GM19193 (cell line): ENCODE data around the gene GDF10.

Experiments
- POLR2A ChIP-seq: IDR thresholded peaks from 4 replicates; pipeline ENCODE4 v1.6.1; 2011; ENCODE audit not compliant: insufficient read depth, insufficient read length; ENCODE audit errors: extremely low read depth

Gene GDF10

DNA sequence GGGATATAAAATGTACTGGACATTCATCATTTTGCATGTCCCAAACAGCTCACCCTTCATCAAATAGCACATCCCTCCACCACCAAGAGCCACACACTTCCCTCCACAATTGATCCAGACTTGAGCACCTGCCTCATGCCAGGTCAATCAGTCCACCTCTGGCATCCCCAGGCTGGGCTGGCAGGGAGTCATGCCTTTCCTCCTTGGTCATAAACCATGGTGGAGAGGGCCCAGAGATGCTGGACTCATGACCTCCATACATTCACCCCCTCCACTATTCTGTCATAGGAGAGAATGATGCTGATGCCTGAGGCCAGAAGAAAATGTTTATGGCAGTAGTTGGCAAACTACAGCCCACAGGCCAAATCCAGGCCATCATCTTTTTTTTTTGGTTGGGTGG lies 16.1 kb upstream of the GDF10 start:
- no peak for TF ChIP-seq POLR2A

DNA sequence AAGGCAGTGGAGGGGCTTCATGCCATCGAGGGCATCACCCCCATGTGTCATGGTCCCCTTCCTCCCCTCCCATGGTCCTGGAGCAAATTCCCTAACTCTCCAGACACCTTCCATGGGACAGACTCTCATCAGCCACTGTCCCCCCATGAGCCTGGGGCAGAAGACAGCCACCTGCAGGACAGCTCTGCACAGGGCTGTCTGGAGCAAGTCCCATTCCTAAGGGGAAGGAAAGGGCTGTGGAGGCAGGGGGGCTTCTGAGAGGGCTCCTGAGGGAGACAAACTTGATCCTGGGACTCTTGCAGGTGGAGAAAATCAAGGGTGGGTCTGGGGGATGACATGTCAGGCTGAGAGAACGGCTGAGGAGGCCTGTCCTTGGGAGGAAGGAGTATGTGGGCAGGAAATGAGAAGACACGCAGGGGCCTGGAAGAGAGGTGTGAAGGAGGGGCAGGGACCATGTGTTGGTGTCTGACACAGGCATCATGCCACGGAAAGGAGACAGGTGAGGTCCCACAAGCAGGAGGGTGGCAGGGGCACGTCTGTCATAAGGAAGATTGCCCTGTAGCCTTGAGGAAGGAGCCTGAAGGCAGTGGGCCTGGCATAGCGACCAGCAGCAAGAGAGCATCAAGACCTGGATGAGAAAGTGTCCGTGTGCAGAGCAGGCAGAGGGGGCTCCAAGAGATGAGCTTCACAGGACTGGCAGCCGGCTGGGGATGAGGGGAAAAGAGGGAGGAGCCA lies 14.4 kb upstream of the GDF10 start:
- no peak for TF ChIP-seq POLR2A

DNA sequence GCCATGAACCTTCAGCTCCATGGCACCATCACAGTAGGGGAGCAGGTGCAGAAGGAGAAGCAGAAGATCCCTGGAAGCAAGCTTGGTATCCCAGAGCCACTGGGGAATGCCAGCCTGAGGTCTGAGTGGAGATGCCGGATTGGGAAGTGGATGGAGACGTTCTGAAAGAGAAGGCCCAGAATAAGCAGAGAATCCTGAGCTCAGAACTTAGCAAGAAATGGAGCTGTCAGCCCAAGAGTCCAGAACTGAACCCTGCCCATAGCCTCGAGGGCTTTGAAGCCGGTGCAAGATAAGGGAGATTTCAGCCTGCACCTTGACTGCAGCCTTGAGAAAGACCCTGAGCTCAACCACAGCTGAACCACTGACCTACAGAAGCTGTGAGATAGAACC lies 13.9 kb upstream of the GDF10 start:
- no peak for TF ChIP-seq POLR2A

DNA sequence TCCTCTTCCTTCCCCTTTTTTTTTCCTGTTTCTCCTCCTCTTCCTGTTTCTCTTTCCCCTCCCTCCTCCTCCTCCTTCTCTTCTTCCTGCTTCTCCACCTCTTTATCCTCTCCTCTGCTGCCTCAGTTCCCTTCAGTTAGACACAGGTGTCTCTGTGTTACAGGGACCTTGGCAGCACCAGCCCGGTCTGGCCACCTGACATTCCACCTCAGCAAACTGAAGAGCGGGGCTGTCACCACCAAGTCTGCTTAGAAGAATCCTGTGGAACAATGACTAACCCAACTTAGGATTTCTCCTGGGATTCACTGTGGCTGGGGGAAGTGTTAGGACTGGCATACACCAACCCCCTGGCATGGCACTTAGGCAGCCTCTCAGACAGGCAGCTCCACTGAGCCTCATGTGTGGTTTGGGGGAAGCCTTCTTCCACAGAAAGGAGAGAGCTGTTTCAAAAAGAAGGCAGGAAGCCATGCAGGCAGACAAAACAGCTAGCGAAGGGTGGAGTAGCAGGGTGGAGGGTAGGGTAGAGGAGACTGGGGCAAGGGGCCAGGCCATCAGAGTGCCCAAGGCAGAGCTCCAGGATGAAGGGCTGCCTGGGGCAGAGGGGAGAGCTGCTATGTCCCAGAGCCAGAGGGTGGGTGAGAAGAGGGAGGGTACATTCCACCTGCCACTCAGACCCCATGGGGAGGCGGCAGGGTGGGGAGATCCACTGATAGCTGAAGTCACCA lies 13.2 kb upstream of the GDF10 start:
- TF ChIP-seq POLR2A = no peak

DNA sequence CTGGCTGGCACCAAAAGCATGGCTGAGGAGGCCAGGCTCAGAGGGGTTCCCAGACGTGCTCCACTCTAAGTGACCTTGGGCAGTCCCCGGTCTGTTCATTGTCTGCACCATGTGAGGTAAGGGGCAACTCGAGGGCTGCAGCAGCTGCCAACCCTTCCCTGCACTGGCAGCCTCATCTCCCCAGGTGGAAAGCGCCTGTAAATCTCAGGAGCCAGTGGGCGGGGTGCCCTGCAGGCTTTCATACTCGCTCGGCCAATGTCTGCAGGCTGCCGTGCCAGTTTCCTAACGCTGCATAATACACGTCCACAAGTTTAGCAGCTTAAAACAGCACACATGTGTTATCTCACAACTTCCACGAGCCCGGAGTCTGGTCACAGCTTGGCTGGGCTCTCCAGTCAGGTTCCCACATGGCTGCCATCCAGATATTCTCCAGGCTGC lies 12.6 kb upstream of the GDF10 start:
- TF ChIP-seq POLR2A = no peak

DNA sequence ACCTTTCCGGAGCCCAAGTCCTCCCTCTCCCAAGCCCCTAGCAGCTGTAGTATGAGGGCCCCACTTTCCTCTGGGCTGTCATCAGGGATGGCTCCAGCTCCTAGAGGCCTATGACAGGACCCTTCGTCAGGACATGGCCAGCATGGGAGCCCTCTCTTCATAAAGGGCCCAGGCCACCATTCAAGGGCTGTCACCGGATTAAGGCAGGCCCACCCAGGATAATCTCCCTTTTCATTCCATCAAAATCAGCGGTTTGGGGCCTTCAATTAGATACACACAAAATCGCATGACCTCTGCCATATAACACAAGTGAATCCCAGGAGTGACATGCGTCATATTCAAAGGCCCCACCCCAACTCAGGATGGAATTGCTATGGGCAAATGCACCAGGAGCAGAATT lies 12.2 kb upstream of the GDF10 start:
- no peak for TF ChIP-seq POLR2A

DNA sequence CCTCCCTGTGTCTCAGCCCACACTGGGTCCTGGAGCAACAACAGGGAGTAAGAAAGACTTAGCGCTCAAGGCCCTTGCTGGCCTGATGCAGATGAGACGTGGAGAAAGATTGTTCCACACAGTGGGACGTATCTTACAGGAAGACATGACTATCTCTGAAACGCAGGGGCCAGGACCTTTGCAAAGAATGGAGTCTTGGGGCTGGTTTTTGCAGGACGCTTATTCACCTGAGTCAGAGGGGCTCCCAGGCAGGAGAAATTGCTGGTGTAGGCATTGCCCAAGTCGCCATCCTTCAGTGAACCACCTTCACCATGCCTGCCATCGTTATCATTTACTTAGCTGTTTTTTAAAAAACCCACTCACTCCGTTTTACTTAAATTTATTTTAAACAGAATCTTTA lies 11.8 kb upstream of the GDF10 start:
- no peak for TF ChIP-seq POLR2A

DNA sequence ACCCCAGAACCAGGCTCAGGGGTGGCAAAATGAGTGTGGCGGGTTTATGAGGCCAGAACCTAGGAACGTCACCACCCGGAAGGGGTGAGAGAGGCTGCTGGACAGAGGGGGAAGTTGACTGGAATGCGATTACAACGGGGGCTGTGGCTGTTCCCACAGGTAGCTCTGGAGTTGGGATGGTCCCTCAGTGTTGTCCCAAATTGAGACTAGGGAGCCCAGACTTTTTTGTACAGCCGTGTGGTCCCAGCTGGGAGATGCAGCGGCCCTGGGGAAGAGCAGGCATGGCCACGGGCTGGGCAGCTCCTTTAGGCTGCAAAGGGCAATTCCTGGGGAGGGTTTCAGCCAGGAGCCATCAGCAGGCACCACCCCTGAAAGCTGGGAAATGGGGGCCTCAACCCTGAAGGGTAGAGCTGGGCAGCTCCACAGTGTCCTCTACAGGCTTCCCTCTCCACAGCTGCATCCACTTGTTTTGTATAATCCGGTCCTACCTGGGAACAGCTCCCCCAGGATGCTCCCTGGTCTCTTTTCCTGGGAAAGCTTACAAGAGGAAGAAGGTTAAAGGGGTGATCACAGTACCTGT lies 11.0 kb upstream of the GDF10 start:
- no peak for TF ChIP-seq POLR2A

DNA sequence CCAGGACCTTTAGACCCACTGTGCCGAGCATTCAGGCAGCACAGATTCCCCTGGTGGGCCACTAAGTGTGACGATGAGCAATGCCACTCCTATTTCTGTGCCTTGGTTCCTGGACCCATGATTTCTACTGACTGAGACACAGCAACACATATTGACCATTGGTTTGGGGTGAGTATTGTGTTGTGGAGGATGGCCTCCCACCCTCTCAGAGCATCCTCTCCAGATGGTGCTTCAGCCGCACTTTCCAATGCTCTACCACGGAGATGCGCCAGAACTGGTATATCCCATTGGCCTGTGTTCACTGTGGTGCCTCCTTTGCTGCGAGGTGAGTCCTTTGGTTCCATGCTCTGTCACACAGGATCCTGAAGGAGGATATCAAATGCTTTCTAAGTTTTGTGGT lies 10.1 kb upstream of the GDF10 start:
- no peak for TF ChIP-seq POLR2A

DNA sequence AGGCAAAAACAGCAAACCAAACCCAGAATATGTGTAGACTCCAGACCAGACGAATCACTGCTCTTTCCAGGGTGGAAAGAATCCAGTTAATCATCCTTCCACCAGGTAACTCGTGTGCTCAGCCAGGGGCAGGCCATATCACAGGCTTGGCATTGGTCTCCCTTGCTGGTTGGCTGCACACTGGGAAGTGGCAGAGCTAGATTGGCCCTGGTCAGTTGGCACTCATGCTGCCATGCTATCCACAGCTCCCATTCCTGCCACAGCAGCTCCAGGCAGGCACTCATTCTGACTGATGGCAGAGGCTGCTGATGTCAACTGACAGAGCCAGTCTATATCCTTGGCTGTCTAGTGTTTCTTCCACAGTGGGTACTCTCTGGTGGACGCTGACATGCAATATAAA lies 9.7 kb upstream of the GDF10 start:
- TF ChIP-seq POLR2A = no peak

DNA sequence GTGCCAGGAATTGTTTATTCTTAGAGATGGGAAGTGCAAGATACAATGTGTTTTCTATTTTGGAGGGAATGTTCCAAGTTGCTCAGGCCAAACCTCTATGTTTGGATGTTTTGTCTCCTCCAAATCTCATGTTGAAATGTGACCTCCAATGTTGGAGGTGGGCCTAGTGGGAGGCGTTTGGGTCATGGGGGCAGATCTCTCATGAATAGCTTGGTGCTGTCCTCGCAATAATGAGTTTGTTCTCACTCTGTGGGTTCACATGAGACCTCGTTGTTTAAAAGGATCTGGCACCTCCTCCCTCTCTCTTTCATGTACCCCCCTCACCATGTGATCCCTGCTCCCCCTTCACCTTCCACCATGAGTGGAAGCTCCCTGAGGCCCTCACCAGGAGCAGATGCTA lies 8.3 kb upstream of the GDF10 start:
- no peak for TF ChIP-seq POLR2A

DNA sequence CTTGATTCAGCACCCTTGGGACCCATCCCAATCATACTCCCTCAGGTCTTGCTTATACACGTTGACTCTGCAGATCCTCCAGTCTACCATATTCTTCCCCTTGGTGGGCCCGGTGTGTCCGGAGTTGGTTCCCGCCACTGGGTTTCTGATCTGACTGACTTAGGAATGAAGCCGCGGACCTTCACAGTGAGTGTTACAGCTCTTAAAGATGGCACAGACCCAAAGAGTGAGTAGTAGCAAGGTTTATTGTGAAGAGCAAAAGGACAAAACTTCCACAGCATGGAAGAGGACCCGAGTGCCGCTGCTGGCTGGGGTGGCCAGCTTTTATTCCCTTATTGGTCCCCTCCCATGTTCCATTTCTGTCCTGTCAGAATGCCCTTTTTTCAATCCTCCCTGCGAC lies 5.9 kb upstream of the GDF10 start:
- no peak for TF ChIP-seq POLR2A

DNA sequence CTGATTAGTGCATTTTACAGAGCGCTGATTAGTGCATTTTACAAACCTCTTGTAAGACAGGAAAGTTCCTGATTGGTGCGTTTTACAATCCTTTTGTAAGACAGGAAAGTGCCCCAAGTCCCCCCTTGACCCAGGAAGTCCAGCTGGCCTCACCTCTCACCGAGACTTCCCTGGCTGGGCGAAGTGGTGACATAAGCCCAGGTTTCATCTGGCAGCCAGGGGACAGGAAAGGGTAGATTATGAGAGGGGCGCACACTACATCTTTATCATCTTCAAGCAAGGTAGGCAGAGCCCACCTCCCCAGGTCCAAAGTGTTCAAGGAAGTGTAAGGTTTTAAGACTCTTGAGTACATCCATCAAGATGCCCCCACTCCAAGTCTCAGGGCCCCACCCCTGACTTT lies 5.5 kb upstream of the GDF10 start:
- TF ChIP-seq POLR2A = no peak

DNA sequence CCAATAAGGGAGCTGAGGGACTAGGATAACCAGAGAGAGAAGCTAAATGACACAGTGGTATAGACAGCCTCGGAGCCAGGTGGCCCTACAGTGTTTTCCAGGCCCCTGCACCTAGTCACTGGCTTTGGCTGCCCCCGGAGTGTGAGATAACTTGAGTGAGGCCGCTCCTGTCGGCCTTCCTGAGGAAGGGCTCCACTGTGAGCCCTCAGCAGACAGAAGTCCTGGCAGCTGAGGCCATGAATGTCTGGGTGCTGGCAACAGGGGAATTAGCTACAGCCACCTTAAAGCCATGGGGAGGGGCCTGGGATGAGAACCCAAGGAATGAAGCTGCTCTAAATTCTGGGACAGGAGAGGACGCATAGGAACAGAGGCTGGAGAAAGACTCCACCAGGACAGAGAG lies 4.6 kb upstream of the GDF10 start:
- TF ChIP-seq POLR2A = no peak

DNA sequence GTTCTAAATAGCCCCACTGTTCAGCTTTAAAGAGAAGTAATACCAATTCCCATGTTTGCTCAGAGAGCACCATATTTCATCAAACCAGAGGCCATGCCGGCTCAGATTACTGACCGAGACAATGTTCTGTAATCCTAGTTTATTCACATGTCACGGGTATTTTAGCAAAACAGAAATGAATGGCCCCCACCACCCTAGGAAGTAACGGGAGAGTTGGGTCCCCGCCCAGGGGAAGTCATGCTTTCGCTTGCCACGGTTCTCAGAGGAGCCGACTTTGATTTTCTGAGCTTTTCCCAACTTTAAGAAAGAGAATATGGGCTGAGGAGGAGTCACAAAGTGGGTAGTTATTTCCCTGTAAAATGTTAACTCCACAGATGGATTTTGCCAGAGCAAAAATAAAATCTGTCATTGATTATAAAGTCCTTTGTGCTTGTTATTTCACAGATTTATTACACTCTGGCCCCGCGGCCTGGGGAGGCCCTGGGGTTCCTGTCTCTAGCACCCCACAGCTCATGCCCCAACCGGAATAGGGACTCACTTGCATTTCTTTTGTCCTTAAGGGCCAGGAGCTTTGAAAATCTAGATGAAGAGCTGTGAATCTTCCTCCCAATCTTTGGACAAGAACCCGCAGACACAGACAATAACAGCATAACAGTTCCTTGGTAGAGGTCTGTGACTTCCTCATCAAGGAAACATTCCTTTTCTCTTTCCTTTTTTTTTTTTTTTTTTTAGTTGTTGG lies 3.7 kb upstream of the GDF10 start:
- no peak for TF ChIP-seq POLR2A
